NCI-H2196 treated with DMSO at 0.1 percent for 48 hours (cell line): Measurements from ENCODE around the gene WRAP73.

Source experiments
- DNase-seq: peaks from one replicate; lab custom pipeline; 2025; ENCODE audit not compliant: unreplicated experiment; lab: John Stamatoyannopoulos, UW

Gene WRAP73, protein sequence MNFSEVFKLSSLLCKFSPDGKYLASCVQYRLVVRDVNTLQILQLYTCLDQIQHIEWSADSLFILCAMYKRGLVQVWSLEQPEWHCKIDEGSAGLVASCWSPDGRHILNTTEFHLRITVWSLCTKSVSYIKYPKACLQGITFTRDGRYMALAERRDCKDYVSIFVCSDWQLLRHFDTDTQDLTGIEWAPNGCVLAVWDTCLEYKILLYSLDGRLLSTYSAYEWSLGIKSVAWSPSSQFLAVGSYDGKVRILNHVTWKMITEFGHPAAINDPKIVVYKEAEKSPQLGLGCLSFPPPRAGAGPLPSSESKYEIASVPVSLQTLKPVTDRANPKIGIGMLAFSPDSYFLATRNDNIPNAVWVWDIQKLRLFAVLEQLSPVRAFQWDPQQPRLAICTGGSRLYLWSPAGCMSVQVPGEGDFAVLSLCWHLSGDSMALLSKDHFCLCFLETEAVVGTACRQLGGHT

DNA sequence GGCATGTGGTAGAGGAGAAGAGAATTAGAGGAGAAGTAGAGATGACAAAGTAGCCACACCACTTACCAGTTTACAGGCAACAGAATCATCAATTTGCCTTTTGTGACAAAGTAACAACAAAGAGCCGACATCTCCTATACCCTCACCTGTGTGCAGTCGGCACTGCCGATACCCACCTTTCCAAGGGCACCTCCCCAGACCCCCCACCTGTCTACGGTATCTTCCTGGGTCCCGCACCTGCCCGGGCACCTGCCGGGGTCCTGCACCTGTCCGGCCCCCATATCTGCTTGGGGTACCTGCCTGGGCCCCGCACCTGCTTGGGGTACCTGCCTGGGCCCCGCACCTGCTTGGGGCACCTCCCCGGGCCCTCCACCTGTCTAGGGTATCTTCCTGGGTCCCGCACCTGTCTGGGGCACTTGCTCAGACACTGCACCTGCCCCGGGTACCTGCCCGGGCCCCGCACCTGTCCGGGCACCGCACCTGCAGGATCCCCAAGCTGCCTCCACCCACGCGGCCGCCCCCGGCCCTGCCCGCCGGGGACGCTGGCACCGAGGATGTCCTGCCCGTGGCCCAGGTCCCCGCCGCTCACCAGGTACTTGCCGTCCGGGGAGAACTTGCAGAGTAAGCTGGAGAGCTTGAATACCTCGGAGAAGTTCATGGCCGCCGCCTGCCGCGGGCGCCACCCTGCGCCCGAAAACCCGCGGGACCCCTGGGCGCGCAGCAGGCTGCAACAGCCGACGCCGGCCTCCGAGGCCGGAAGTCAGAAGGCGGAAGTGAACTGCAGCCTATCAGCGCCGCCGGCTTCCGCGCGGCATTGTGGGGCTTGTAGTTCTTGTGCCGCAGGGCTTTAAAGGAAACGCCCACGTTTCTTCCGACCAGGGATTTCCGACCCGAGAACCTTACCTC is at the start of gene WRAP73:
TSS of gene WRAP73 (minus strand) at position 762 of the 906 bp plus-strand sequence. CDS start at position 658, 104 bp downstream.
- peak; percentile 83 for DNase-seq

DNA sequence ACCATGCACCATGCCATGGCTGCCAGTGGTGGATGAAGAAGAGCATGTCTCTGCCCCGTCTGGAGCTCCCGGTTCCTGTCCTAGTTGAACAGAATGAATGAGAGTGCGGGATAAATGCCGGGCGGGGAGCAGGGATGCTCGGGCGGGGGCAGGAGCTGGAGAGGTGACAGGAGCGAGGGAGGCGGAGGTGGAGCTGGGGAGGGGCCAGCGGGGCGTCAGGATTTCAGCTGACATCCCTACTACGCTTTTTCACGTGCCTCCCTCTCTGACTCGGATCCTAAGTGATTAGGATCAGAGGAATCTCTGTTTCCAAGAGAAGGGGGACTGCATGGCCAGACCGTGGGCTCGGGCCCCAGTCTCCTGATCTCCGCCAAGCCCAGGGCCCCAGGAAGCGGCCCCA is 49.7 kb upstream of the WRAP73 start:
- no peak for DNase-seq

DNA sequence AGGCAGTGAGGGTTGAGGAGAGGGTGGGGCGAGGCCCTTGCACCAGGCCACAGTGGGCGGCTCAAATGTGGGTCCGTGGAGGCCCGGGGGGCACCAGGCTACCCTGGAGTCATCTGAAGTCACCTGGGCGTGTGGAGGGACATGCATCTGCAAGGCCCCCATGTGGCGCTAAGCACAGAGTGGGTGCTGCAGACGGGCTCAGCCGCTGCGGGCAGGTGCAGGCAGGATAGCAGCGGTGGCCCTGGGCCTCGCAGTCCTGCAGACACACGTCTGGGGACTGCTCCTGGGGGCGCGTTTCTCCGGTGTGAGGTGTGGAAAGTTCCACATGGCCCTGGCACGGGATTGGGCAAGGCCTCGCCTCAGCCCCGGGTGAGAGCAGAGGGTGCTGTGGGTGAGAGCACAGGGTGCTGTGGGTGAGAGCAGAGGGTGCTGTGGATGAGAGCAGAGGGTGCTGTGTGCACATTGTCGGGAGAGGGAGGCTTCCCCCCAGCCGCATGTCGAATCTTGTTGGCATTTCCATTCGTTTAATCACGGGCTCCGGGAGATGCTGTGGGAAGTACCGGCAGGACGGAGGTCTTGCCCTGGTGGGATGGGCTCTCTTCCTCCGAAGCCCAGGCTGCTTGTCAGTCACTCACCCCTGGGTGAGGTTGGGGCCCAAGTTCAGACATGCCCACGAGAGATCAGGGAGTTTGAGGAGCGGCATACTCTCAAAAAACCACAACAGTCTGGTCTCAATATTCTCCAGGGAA is 48.9 kb upstream of the WRAP73 start:
- no peak for DNase-seq

DNA sequence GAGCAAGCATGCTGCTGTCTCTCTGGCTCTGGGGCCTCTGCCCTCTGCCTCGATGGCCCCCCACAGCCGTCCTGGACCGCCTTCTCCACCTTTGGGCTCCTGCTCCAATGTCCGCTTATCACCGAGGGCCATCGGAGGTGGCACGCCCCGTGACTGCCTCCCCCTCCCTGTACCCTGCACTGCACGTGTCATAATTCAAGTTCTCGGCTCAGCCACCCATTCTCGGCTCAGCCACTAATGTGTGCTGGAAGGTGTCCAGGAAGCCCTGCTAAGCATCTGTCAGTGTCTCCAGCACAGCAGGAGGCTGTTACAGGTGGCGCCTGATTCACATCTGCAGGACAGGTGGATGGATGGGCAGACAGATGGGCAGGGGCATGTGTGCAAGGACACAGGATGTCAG is 47.9 kb upstream of the WRAP73 start:
- peak; percentile 79 for DNase-seq

DNA sequence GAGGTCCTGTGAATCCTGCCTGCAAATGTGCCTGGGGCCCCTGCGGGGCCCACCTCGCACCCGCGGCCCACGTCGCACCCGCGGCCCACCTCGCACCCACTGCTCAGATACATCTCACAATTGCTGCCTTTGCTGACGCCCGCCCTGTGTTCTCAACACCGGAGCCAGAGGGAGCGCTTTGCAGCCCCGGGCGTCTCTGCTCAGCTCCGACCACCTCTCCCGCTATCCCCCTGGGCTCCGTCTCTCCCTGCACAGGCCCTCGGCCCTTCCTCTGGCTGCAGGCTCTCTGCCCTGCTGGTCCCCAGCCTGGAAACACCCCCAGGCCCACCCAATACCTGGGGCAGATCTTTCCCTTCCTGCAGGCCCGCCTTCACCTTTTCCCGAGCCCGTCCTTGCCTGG is 47.2 kb upstream of the WRAP73 start:
- no peak for DNase-seq

DNA sequence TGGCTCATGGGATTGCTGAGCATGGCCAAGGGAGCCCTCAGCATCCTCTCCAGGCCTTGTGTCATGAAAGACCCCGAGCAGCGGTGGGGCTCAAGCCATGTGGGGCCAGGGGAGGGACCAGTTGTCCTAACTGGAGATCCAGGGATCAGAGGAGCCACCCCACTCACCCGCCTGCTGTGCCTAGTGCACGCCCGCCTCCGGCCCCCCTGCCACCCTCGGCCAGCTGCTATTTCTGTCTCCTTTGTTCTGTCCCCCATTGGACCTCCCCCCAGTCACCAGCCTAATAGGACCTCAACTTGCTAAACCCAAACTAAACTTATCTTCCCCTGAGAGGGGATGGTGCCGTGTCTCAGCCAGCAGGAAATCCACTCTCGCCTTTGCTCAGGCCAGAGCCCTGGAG is 46.8 kb upstream of the WRAP73 start:
- no peak for DNase-seq

DNA sequence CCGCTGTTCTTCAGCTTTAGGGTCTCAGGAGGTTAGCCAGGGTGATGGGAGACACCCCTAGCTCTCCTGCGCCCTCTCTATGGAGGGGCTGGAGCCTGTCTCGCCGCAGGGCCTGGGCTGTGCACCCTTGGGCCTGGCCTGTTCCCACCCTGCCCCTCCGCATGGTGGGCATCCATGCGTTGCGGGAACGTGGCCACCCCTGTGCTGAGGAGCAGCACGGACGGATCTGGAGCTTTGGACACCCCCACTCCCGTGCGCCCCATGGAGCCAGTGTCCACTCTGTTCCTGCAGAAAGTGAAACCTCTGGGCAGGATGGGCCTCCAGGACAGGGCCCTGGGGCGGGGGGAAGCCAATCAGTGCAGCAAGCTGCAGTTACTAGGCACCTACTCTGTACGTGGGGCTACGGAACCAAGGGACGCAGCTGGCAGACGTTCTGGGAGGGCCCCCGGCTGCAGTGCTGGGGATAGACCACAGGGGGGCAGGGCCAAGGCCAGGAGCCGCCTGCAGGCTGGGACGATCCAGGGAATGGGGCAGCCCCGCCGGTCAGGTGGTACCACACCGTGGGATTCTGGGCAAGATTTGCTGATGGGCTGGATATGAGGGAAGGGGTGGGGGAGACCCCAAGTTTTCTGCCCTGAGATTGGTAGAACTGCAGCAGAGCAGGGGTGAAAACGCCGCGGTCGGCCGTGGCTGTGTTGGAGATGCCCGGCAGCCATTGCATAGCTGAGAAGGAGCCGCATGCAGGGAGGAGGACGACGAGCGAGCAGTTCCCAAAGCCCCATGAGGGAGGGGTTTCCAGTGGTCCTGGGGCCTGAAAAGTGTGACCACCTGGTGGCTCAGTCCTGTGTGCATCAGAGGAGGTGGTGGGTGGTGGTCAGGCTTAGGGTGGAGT is 45.7 kb upstream of the WRAP73 start:
- no peak for DNase-seq

DNA sequence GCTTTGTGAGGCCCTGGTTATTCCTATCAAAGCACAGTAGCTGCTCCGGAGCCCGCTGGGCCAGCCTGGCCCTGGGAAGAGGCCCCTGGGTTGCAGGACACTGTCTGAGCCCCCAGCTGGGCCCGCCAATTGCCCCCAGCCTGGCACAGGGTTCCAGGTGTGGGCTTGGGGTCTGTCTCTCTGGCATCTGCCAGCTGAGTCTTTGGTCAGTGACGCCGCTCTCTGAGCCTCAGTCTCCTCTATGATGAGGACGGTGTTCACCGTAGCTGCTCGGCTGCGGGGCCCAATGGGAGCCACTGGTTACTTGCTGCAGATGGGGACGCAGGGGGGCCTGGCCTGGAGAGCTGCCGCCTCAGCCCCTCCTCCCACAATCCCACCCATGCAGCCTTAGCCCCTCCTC is 43.4 kb upstream of the WRAP73 start:
- no peak for DNase-seq

DNA sequence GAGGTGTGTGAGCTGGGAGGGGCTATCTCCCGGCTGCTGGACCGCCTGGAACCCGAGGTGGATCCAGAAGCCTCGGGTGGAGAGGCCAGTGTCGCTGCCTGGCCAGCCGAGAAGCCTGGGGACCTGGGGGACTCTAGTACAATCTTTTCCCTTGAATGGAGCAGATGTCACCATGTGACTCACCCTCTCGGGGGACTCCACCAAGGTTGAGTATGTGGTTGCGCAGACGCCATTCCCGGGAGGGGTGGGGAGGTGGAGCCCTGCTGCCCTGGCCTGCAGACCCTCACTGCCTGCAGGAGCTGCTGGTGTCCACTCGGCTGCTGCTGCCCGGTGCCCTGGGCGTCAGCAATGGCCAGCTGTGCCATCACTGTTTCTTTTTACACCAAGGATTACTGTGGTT is 42.7 kb upstream of the WRAP73 start:
- DNase-seq, result no peak

DNA sequence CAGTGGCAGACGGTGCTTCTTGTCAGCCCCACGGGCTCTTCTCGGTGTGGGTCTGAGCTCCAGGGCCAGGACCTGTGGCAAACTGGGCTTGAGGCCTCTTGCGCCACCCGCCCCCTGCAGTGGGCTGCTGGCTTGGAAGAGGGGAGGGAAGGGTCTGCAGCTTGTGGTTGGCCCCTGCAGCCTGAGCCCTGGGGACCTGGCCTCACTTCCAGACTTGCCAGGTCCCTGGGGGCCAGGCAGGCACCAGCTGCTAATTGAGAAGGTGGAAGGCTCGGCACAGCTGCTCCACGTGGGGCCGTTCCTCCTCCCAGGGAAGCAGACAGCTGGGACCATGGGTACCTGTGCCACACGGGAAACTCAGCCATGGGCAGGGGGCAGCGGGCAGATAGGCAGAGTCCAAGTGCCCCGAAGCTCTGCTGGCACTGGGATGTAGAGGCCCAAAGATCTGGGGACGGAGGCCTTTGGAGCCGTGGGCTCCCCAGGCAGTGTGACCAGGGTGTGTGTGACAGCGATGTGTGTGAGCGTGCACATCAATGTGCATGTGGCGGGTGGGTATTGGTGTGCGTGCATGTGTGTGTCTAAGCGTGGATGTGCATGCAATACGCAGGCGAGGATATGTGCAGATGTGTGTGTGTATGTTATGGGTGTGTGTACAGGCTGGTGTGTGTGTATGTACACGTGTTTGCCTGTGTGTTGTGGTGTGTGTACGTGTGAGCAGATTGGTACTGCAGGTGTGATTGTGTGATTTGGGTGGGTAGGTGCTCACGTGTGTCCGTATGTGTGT is 41.7 kb upstream of the WRAP73 start:
- DNase-seq, result no peak

DNA sequence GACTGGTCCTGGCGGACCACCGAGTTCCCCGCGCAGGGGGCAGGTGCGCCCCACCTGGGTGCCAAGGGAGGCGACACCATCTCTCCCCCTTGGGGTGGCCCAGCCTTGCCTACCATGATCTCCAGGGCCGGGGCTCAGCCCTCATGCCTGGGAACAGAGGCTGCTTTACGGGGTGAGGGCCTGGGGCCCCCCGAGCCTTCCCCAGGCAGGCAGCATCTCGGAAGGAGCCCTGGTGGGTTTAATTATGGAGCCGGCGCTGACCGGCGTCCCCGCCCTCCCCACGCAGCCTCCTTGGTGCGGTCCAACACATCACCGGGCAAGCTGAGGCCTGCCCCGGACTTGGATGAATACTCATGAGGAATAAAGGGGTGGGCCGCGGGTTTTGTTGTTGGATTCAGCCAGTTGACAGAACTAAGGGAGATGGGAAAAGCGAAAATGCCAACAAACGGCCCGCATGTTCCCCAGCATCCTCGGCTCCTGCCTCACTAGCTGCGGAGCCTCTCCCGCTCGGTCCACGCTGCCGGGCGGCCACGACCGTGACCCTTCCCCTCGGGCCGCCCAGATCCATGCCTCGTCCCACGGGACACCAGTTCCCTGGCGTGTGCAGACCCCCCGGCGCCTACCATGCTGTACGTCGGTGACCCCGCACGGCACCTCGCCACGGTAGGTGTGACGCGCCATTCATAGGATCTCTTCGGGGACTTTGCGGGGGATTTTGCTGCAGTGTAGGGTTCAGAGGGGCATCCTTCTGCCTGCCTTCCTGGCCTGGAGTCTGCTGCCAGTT is 40.6 kb upstream of the WRAP73 start:
- no peak for DNase-seq

DNA sequence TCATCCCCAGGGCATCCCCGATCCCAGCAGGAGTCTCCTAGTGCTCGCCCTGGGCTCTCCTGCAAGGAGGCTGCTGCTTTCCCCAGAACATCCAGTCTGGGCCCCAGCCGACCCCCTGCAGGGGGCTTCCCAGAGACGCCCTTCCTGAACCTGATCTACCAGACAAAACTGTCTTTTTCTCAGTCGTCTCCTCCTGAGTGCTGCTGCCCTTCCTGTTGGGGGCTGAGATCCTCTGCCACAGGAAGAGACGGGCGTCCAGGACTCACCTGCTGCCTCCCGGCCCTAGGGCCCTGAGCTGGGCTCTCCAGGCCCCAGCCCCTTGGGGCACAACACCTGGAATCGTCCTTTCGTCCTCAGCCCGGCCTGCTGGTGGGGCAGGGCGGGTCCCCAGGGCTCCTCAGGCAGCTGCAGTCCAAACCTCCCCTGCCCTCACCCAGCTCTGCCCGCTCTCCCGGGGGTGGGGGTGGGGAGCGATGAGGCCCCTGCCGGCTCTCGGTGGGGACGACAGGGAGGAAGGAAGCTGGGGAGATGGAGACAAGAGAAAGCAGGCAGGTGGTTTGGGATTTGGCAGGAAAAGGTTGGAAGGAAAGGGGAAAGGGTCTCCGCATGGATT is 39.3 kb upstream of the WRAP73 start:
- DNase-seq, result no peak

DNA sequence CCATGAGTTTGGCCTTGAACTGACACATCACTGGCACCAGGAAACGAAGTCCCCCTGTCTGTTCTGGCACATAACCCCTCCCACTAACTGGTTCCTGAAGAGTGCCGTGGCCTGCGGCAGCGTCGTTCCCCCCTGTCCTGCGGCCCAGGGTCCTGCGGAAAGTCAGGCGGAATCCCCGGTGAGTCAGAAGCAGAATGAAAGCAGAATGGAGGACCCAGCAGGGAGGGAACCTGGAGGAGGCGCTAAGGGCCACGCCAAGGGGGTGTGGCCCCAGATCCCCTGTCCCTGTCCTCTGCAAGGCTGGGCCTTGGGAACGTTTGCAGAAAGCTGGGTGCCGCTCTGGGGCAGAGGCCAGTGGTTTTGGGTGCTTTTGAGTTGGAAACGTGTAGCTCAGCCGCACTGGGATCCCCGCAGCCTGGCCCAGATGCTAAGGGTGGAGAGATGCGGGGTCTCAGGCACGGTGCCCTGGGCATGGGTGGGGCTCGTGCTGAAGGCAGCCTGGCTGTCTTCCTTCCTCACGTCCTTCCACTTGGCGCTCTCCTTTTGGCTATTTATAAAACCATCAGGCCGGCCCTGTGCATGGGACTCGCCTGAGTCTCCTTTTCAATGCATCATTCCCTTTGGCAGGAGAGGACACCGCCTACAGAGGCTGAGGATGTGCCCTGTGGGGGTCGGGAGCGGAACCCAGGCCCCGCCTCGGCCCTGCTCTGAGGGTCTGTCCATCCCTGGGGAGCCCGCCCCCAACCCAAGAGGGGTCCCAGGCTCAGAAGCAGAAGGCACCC is 38.6 kb upstream of the WRAP73 start:
- DNase-seq, result no peak

DNA sequence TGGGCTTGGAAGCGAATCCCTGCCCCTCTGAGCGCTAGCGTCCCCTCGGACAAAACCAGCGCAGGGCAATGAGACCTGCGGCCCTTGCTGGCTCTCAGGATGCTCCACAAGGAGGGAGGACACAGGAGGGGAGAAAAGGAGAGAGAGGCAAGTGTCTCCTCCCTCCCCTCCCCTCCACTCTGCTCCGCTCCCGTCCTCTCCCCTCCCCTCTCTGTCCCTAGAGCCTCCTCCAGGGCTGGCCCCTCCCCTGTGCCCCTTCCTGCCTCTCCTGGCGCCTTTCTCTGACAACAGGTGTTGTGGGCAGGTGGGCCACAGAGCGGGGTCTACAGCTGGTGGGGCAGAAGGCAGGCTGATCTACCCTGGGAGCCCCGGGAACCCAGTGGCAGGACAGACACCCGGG is 37.6 kb upstream of the WRAP73 start:
- no peak for DNase-seq

DNA sequence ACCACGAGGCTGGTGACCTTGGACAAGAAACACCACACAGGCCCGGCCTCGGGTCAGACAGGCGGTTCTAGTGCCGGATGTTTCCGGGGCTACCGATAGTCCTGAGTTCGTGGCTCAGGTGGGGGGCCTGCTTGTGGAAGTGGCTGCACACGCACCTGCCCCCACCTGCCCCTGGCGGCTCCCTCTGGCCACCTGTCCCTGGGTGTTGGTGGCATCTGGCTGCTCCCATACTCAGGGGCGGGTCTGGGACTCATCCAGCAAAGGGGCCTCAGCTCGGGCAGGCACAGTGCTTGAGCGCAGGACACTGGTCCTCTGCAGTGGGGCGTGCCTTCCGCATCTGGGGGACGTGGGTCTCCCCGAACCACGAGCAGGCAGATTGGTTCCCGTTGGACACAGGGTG is 36.0 kb upstream of the WRAP73 start:
- DNase-seq, result no peak

DNA sequence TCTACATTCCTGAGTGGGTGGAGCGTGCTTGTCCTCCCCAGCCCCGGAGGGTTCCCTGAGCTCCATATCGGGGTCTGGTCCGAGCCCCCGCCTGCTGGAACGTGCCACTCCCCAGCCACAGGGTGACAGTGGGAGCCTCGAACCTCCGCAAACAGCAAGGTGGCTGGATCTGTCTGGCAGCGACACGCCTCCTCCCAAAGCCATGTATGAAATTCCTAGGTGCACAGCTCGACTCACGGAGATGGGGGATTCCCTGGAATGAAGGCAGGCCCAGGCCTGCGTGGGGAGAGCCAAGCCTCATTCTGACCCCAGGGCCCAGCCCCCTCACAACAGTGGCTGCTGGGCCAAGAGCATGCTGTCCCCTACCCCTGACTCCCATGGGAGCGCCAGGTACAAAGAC is 35.3 kb upstream of the WRAP73 start:
- no peak for DNase-seq

DNA sequence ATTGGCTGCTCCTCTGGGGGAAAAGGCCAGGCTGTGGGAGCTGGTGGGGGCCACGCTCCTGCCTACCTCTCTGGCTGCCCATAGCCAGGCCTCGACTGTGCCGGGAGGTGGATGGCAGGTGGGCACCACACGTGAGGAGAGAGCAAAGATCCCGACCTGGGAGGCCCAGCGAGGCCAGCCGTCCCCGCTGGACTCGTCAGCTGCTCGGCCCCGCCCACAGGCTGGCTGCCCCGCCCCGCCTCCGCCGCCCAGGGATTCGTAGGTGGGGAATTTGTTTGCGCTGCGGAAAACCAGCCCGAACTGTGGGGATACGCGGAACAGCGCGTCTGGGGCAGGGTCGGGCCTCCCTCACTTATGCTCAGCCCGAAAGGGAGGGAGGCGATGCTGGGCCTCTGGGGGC is 34.1 kb upstream of the WRAP73 start:
- DNase-seq, result no peak

DNA sequence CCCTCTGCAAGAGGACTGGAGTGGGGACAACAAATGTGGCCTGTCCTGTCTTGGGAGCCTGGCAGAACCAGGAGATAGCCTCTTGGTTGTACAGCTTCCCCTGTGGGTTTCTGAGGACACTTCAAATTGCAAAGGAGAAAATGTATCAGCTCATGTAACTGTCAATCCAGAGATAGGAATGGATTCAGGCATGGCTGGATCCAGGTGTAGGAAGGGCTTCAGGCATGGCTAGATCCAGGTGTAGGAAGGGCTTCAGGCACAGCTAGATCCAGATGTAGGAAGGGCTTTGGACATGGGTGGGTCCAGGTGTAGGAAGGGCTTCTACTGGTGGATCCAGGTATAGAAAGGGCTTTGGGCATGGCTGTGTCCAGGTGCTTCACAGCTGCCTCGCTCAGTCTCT is 33.3 kb upstream of the WRAP73 start:
- DNase-seq, result no peak
